Small intestine (tissue), 7 donors: ENCODE measurements around the gene FBXO27. TPM values are rescaled to one million over a fixed set of nuclear protein-coding genes. Genes with fewer than 3 reads are reported as not detected.

ENCODE experiments used
- DNase-seq, 2 donors: peaks; one replicate each; pipeline versions ENCODE4 v3.0.0 to v3.0.0-alpha.2; 2013
- FAIRE-seq: peaks from 2 replicates; lab custom pipeline; 2012; peaks lifted over from hg19 to GRCh38; lab: Jason Lieb, UNC
- H3K27ac ChIP-seq, 3 donors: one replicate each; pipeline ENCODE4 v1.5.1; 2013; ENCODE audit warnings: low read length in 2 of 3, mild to moderate bottlenecking in 2 of 3, control low read depth in 1 of 3, inconsistent platforms in 1 of 3, low read depth in 1 of 3, moderate library complexity in 1 of 3
- H3K27me3 ChIP-seq, 3 donors: one replicate each; pipeline ENCODE4 v1.6.1; 2013; ENCODE audit warnings: low read length in 3 of 3, inconsistent platforms in 1 of 3; ENCODE audit not compliant: control insufficient read depth in 3 of 3, insufficient read depth in 3 of 3
- H3K36me3 ChIP-seq, 3 donors: one replicate each; pipeline ENCODE4 v1.6.1; 2013; ENCODE audit warnings: low read length in 3 of 3, inconsistent platforms in 1 of 3, low read depth in 1 of 3, mild to moderate bottlenecking in 1 of 3, moderate library complexity in 1 of 3; ENCODE audit not compliant: control insufficient read depth in 3 of 3, insufficient read depth in 2 of 3
- H3K4me1 ChIP-seq, 3 donors: one replicate each; pipeline ENCODE4 v1.6.1; 2013; ENCODE audit warnings: low read length in 2 of 3, inconsistent platforms in 1 of 3, low read depth in 1 of 3, mild to moderate bottlenecking in 1 of 3, moderate library complexity in 1 of 3; ENCODE audit not compliant: control insufficient read depth in 3 of 3, insufficient read depth in 2 of 3
- H3K4me3 ChIP-seq, 3 donors: one replicate each; pipeline ENCODE4 v1.5.1; 2013; ENCODE audit warnings: low read length in 3 of 3, control low read depth in 1 of 3, inconsistent platforms in 1 of 3, low read depth in 1 of 3, mild to moderate bottlenecking in 1 of 3, moderate library complexity in 1 of 3
- H3K9me3 ChIP-seq, 2 donors: one replicate each; pipeline ENCODE4 v1.6.1; 2013; ENCODE audit warnings: low read depth in 1 of 2, low read length in 1 of 2; ENCODE audit not compliant: control insufficient read depth in 2 of 2, insufficient read depth in 1 of 2
- whole genome bisulfite sequencing, 3 donors: extraction: QIAGEN DNeasy Blood & Tissue Kit; methylation state at CpG; one replicate each; pipeline ENCODE4 v1.1.7; 2013; 5-methylcytosine and 5-hydroxymethylcytosine counted together
- polyA plus RNA-seq, 4 donors: library from polyadenylated mRNA; stranded (reverse) in 3 of 4; unstranded in 1 of 4; fragments of 200-250 nt in 3 of 4; fragments of 120-200 nt in 1 of 4; gene quantifications; one replicate each; pipeline versions ENCODE4 v1.2.1 to v1.2.3, GENCODE V29; 2013
- donor health status: healthy with polysubstance abuse.
- donor health status: control.
- donor health status: control.
- donor health status: Bipolar disorder and iron deficiency.
- donor health status: healthy.

FBXO27 gene
- polyA plus RNA-seq, 4 donors = 1.9 to 16.6 (median 4.1) TPM

- no peak for FAIRE-seq
- peak overlapping the region; percentile 59 to 87 (median 78) for H3K27ac ChIP-seq
Observed at GRCh38 chr19:39053276-39054090, 21.1 kb upstream of the FBXO27 start.

GRCh38 chr19:39052846-39053245 lies 20.5 kb upstream of the FBXO27 start:
- H3K4me3 ChIP-seq = no peak overlapping the region
- DNase-seq (no peak), FAIRE-seq (no peak)
- 77 to 78% (median 78%) methylated on average over 9 of the region's 9 CpGs for WGBS, 3 donors
- H3K27ac ChIP-seq = peak overlapping the region in 2 of 3 donors; percentile 78 to 87
- peaks cover 0 to 9% of the 10 kb centered on the region in 2 donors for H3K9me3 ChIP-seq
- H3K4me1 ChIP-seq = peaks cover 0 to 34% (median 5%) of the 10 kb centered on the region in 3 donors
- no peaks in the 10 kb centered on the region for H3K27me3 ChIP-seq
- H3K36me3 ChIP-seq = no peaks in the 10 kb centered on the region

More at GRCh38 chr19:39053276-39054090, 21.1 kb upstream of the FBXO27 start:
- no peaks in the 10 kb centered on the region for H3K36me3 ChIP-seq
- peaks cover 0 to 34% (median 5%) of the 10 kb centered on the region in 3 donors for H3K4me1 ChIP-seq
- 26 to 62% (median 39%) methylated on average over 17 to 18 of the region's 18 CpGs for WGBS, 3 donors
- H3K27me3 ChIP-seq = no peaks in the 10 kb centered on the region
- H3K4me3 ChIP-seq = no peak overlapping the region
- DNase-seq = peak; percentile 95
- peaks cover 0 to 9% of the 10 kb centered on the region in 2 donors for H3K9me3 ChIP-seq

- Histone ChIP-seq H3K27ac (peak overlapping the region in 1 of 3 donors; percentile 87), H3K4me3 (no peak overlapping the region), H3K9me3 (peaks cover 0 to 9% of the 10 kb centered on the region in 2 donors), H3K4me1 (peaks cover 0 to 36% (median 5%) of the 10 kb centered on the region in 3 donors), H3K36me3 (no peaks in the 10 kb centered on the region), H3K27me3 (no peaks in the 10 kb centered on the region)
- DNase-seq = peak; percentile 53 to 83
- 20 to 30% (median 25%) methylated on average over 10 of the region's 10 CpGs for whole genome bisulfite sequencing, 3 donors
- FAIRE-seq = no peak
Observed at GRCh38 chr19:39052243-39052746, 19.9 kb upstream of the FBXO27 start.

GRCh38 chr19:39047073-39047472 lies 14.7 kb upstream of the FBXO27 start:
- H3K27me3 ChIP-seq = no peaks in the 10 kb centered on the region
- peaks cover 0 to 9% of the 10 kb centered on the region in 2 donors for H3K9me3 ChIP-seq
- H3K4me3 ChIP-seq = no peak overlapping the region
- no peaks in the 10 kb centered on the region for H3K36me3 ChIP-seq
- DNase-seq (peak; percentile 69 to 91), FAIRE-seq (no peak)
- 18 to 47% (median 31%) methylated on average over 2 of the region's 2 CpGs for WGBS, 3 donors
- H3K4me1 ChIP-seq = peaks cover 0 to 22% (median 3%) of the 10 kb centered on the region in 3 donors
- peak overlapping the region in 2 of 3 donors; percentile 8 to 50 for H3K27ac ChIP-seq

GRCh38 chr19:39046037-39046821 lies 13.9 kb upstream of the FBXO27 start:
- Histone ChIP-seq H3K4me3 (no peak overlapping the region), H3K36me3 (no peaks in the 10 kb centered on the region), H3K9me3 (peaks cover 0 to 9% of the 10 kb centered on the region in 2 donors), H3K4me1 (peaks cover 0 to 22% (median 3%) of the 10 kb centered on the region in 3 donors), H3K27me3 (no peaks in the 10 kb centered on the region), H3K27ac (peak overlapping the region; percentile 8 to 84 (median 42))
- FAIRE-seq (no peak), DNase-seq (peak; percentile 29 to 82)
- WGBS, 3 donors = 56 to 79% (median 75%) methylated on average over 7 of the region's 7 CpGs

- Histone ChIP-seq H3K36me3 (no peaks in the 10 kb centered on the region), H3K27ac (peak overlapping the region; percentile 8 to 61 (median 15)), H3K27me3 (no peaks in the 10 kb centered on the region), H3K4me3 (no peak overlapping the region), H3K9me3 (peaks cover 0 to 13% of the 10 kb centered on the region in 2 donors), H3K4me1 (peaks cover 0 to 22% (median 3%) of the 10 kb centered on the region in 3 donors)
- 41 to 64% (median 56%) methylated on average over 6 of the region's 6 CpGs for WGBS, 3 donors
- FAIRE-seq (no peak), DNase-seq (peak in 1 of 2 donors; percentile 15)
Observed at GRCh38 chr19:39045506-39045905, 13.2 kb upstream of the FBXO27 start.

- no peaks in the 10 kb centered on the region for H3K27me3 ChIP-seq
- no peak for FAIRE-seq
- no peaks in the 10 kb centered on the region for H3K36me3 ChIP-seq
- peak; percentile 75 to 80 for DNase-seq
- 5 to 14% (median 9%) methylated on average over 8 to 9 of the region's 9 CpGs for WGBS, 3 donors
- H3K27ac ChIP-seq = no peak overlapping the region
- H3K9me3 ChIP-seq = peaks cover 0 to 8% of the 10 kb centered on the region in 2 donors
- no peak overlapping the region for H3K4me3 ChIP-seq
- H3K4me1 ChIP-seq = peaks cover 0 to 21% (median 0%) of the 10 kb centered on the region in 3 donors
Observed at GRCh38 chr19:39038098-39038497, 5.7 kb upstream of the FBXO27 start.

- H3K4me3 ChIP-seq = no peak overlapping the region
- WGBS, 3 donors = 59 to 61% (median 60%) methylated on average over 2 of the region's 2 CpGs
- peaks cover 0 to 30% (median 0%) of the 10 kb centered on the region in 3 donors for H3K4me1 ChIP-seq
- peaks cover 0 to 8% of the 10 kb centered on the region in 2 donors for H3K9me3 ChIP-seq
- no peaks in the 10 kb centered on the region for H3K36me3 ChIP-seq
- FAIRE-seq = no peak
- no peak overlapping the region for H3K27ac ChIP-seq
- DNase-seq = no peak
- no peaks in the 10 kb centered on the region for H3K27me3 ChIP-seq
Observed at GRCh38 chr19:39037194-39037593, 4.8 kb upstream of the FBXO27 start.
